Esophagus squamous epithelium (tissue), 4 donors: ENCODE data around the gene COX4I1.

Experiments used
- POLR2A ChIP-seq, 4 donors: fragments of 450-650 bp; IDR thresholded peaks; one replicate each; pipeline ENCODE4 v1.6.1; 2017; ENCODE audit warnings: antibody characterized with exemption in 4 of 4, mild to moderate bottlenecking in 4 of 4, moderate library complexity in 3 of 4
- TF ChIP-seq, protein P1 (sequence below), 6 experiments: fragments of 450-650 bp in 4 of 6; fragments of 200-600 bp in 2 of 6; sonication (generic) in 2 of 6; IDR thresholded peaks; one replicate each; pipeline ENCODE4 v1.5.1; 2016 to 2019; ENCODE audit warnings: antibody characterized with exemption in 6 of 6, mild to moderate bottlenecking in 4 of 6, moderate library complexity in 4 of 6

DNA sequence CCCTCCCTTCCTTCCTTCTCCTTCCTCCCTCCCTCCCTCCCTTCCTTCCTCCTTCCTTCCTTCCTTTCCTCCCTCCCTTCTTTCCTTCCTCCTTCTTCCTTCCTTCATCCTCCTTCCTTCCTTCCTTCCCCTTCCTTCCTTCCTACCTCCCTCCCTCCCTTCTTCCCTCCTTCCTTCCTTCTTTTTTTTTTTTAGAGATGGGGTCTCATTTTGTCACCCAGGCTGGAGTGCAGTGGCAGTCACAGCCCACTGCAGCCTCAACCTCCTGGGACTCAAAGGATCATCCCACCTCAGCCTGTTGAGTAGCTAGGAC is 44.6 kb downstream of the COX4I1 start:
- TF ChIP-seq, protein P1, sequence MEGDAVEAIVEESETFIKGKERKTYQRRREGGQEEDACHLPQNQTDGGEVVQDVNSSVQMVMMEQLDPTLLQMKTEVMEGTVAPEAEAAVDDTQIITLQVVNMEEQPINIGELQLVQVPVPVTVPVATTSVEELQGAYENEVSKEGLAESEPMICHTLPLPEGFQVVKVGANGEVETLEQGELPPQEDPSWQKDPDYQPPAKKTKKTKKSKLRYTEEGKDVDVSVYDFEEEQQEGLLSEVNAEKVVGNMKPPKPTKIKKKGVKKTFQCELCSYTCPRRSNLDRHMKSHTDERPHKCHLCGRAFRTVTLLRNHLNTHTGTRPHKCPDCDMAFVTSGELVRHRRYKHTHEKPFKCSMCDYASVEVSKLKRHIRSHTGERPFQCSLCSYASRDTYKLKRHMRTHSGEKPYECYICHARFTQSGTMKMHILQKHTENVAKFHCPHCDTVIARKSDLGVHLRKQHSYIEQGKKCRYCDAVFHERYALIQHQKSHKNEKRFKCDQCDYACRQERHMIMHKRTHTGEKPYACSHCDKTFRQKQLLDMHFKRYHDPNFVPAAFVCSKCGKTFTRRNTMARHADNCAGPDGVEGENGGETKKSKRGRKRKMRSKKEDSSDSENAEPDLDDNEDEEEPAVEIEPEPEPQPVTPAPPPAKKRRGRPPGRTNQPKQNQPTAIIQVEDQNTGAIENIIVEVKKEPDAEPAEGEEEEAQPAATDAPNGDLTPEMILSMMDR (IDR thresholded peaks at IDR 0.05), result no peak
- no peak for TF ChIP-seq POLR2A (IDR thresholded peaks at IDR 0.05)
